Measurements from ENCODE around the gene SLC35A5. TPM values are rescaled to one million over a fixed set of nuclear protein-coding genes. Genes with fewer than 3 reads are reported as not detected.

SLC35A5 gene
- total RNA-seq, 6 experiments from 2014 or later: 29.2 to 37.3 (median 35.0) TPM

- H3K36me3 Mint-ChIP-seq (ENCODE audit: low read depth): peaks cover 21% of the 10 kb centered on the region; the same call in 1 of the 2 replicates
- DNase-seq: no peak
- H3K4me3 Mint-ChIP-seq: peak overlapping the region; percentile 51
- H3K4me1 Mint-ChIP-seq (ENCODE audit: low read depth): no peaks in the 10 kb centered on the region; the same call in none of the 2 replicates
- H3K27ac Mint-ChIP-seq: peak overlapping the region; percentile 65
- H3K27me3 Mint-ChIP-seq (ENCODE audit: insufficient read depth): no peaks in the 10 kb centered on the region
- TF ChIP-seq CTCF (IDR thresholded peaks at IDR 0.05): no peak
- peaks cover 3% of the 10 kb centered on the region; the same call in 1 of the 2 replicates for H3K9me3 Mint-ChIP-seq
Observed at GRCh38 chr3:112633191-112633590, 71.3 kb downstream of the SLC35A5 start.

GRCh38 chr3:112633757-112634156, 71.9 kb downstream of the SLC35A5 start:
- DNase-seq: no peak
- Mint-ChIP-seq H3K36me3 (ENCODE audit: low read depth) (peaks cover 23% of the 10 kb centered on the region; the same call in 1 of the 2 replicates), H3K4me1 (ENCODE audit: low read depth) (no peaks in the 10 kb centered on the region; the same call in none of the 2 replicates), H3K9me3 (peaks cover 3% of the 10 kb centered on the region; the same call in 1 of the 2 replicates), H3K27ac (peak overlapping the region; percentile 65), H3K4me3 (peak overlapping the region; percentile 51), H3K27me3 (ENCODE audit: insufficient read depth) (no peaks in the 10 kb centered on the region)
- TF ChIP-seq CTCF (IDR thresholded peaks at IDR 0.05): no peak

GRCh38 chr3:112634786-112635541, 73.1 kb downstream of the SLC35A5 start:
- DNase-seq: no peak
- Mint-ChIP-seq H3K9me3 (peaks cover 3% of the 10 kb centered on the region; the same call in 1 of the 2 replicates), H3K4me3 (peak overlapping the region; percentile 49; the same call in 1 of the 2 replicates), H3K4me1 (ENCODE audit: low read depth) (no peaks in the 10 kb centered on the region; the same call in none of the 2 replicates), H3K36me3 (ENCODE audit: low read depth) (peaks cover 23% of the 10 kb centered on the region; the same call in 1 of the 2 replicates), H3K27ac (peak overlapping the region; percentile 88), H3K27me3 (ENCODE audit: insufficient read depth) (no peaks in the 10 kb centered on the region; the same call in 1 of the 2 replicates)
- TF ChIP-seq CTCF (IDR thresholded peaks at IDR 0.05): no peak

Other genes with a start within 250 kb of the SLC35A5 start
- not detected for gene CD200, start 228.9 kb upstream of the SLC35A5 start, total RNA-seq (2021; fragmentation: NEBNext Ultra II Directional; extraction: Animal tissue kit (Norgen Biotek cat#: 25700))
- not detected for gene BTLA, start 62.6 kb upstream of the SLC35A5 start, total RNA-seq (2021; fragmentation: NEBNext Ultra II Directional; extraction: Animal tissue kit (Norgen Biotek cat#: 25700))
- gene ATG3, start 83 bp upstream of the SLC35A5 start, total RNA-seq (2021; fragmentation: NEBNext Ultra II Directional; extraction: Animal tissue kit (Norgen Biotek cat#: 25700)): 10 to 100 TPM; 61.8 to 75.9 (median 71.5) TPM
- 100 to 1,000 TPM; 326 to 388 (median 358) TPM for gene CCDC80, start 79.1 kb downstream of the SLC35A5 start, total RNA-seq (2021; fragmentation: NEBNext Ultra II Directional; extraction: Animal tissue kit (Norgen Biotek cat#: 25700))

Data from HFFc6 (cell line).